A549 (cell line): ENCODE measurements around the gene TAF4.

Source experiments
- CEBPB ChIP-seq, 2 experiments: fragments of >200 bp in 1 of 2; sonication (Bioruptor Twin) in 1 of 2; formaldehyde crosslinking in 1 of 2; IDR thresholded peaks; 2 replicates each; pipeline ENCODE4 v1.6.1; 2012 to 2016
- CHD2 ChIP-seq: fragments of 150-350 bp; IDR thresholded peaks from 2 replicates; pipeline ENCODE4 v1.6.1; 2014; ENCODE audit warnings: low read length; ENCODE audit not compliant: partially characterized antibody
- CHD4 ChIP-seq: fragments of 200-600 bp; sonication (generic); IDR thresholded peaks from 2 replicates; pipeline ENCODE4 v1.6.1; 2016; ENCODE audit warnings: antibody characterized with exemption, mild to moderate bottlenecking, borderline replicate concordance
- CTCF ChIP-seq: fragments of >200 bp; sonication (Bioruptor Twin); formaldehyde crosslinking; IDR thresholded peaks from 3 replicates; pipeline ENCODE4 v1.5.1; 2016
- EP300 ChIP-seq, 2 experiments: fragments of >200 bp; sonication (Bioruptor Twin); formaldehyde crosslinking; IDR thresholded peaks; 2 replicates in 1 of 2; 3 replicates in 1 of 2; pipeline ENCODE4 v1.6.1; 2016 to 2017
- HMGXB4 ChIP-seq: fragments of 250-450 bp; sonication (Bioruptor Pico); IDR thresholded peaks from 2 replicates; pipeline ENCODE4 v1.5.0; 2021; ENCODE audit warnings: mild to moderate bottlenecking, moderate library complexity, borderline replicate concordance
- JUNB ChIP-seq: fragments of >200 bp; sonication (Bioruptor Twin); formaldehyde crosslinking; IDR thresholded peaks from 2 replicates; pipeline ENCODE4 v1.6.1; 2016
- KDM1A ChIP-seq: fragments of 200-600 bp; sonication (generic); IDR thresholded peaks from 2 replicates; pipeline ENCODE4 v1.6.1; 2016; ENCODE audit warnings: low read depth, mild to moderate bottlenecking
- POLR2A ChIP-seq: IDR thresholded peaks from 2 replicates; pipeline ENCODE4 v1.6.1; 2012; ENCODE audit warnings: mild to moderate bottlenecking, low read length
- RCOR1 ChIP-seq: fragments of 150-350 bp; IDR thresholded peaks from 2 replicates; pipeline ENCODE4 v1.6.1; 2014; ENCODE audit warnings: antibody characterized with exemption, low read length, low read depth
- TF ChIP-seq, protein P1 (sequence below): IDR thresholded peaks from 2 replicates; pipeline ENCODE4 v1.6.1; 2012
- TF ChIP-seq, protein P2 (sequence below): fragments of 200-600 bp; sonication (generic); IDR thresholded peaks from 2 replicates; pipeline ENCODE4 v1.6.1; 2016; ENCODE audit warnings: antibody characterized with exemption, mild to moderate bottlenecking, moderate library complexity

GRCh38 chr20:62040381-62040922 is 25.2 kb downstream of the TAF4 start:
- TF ChIP-seq, protein P1, sequence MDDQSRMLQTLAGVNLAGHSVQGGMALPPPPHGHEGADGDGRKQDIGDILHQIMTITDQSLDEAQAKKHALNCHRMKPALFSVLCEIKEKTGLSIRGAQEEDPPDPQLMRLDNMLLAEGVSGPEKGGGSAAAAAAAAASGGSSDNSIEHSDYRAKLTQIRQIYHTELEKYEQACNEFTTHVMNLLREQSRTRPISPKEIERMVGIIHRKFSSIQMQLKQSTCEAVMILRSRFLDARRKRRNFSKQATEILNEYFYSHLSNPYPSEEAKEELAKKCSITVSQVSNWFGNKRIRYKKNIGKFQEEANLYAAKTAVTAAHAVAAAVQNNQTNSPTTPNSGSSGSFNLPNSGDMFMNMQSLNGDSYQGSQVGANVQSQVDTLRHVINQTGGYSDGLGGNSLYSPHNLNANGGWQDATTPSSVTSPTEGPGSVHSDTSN = no peak
- no peak for TF ChIP-seq POLR2A
- no peak for TF ChIP-seq CTCF
- no peak for TF ChIP-seq CHD4
- no peak for TF ChIP-seq EP300 (IDR thresholded peaks at IDR 0.05)
- TF ChIP-seq CEBPB (IDR thresholded peaks at IDR 0.05) = no peak
- TF ChIP-seq JUNB = no peak
- TF ChIP-seq CHD2 = no peak
- TF ChIP-seq, protein P2, sequence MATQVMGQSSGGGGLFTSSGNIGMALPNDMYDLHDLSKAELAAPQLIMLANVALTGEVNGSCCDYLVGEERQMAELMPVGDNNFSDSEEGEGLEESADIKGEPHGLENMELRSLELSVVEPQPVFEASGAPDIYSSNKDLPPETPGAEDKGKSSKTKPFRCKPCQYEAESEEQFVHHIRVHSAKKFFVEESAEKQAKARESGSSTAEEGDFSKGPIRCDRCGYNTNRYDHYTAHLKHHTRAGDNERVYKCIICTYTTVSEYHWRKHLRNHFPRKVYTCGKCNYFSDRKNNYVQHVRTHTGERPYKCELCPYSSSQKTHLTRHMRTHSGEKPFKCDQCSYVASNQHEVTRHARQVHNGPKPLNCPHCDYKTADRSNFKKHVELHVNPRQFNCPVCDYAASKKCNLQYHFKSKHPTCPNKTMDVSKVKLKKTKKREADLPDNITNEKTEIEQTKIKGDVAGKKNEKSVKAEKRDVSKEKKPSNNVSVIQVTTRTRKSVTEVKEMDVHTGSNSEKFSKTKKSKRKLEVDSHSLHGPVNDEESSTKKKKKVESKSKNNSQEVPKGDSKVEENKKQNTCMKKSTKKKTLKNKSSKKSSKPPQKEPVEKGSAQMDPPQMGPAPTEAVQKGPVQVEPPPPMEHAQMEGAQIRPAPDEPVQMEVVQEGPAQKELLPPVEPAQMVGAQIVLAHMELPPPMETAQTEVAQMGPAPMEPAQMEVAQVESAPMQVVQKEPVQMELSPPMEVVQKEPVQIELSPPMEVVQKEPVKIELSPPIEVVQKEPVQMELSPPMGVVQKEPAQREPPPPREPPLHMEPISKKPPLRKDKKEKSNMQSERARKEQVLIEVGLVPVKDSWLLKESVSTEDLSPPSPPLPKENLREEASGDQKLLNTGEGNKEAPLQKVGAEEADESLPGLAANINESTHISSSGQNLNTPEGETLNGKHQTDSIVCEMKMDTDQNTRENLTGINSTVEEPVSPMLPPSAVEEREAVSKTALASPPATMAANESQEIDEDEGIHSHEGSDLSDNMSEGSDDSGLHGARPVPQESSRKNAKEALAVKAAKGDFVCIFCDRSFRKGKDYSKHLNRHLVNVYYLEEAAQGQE = no peak
- TF ChIP-seq RCOR1 = no peak
- TF ChIP-seq HMGXB4 (CRISPR knock-in tag) = no peak
- no peak for TF ChIP-seq KDM1A
